Natural killer cell (primary cell): ENCODE data around the gene NAALADL2. TPM values are rescaled to one million over a fixed set of nuclear protein-coding genes. Genes with fewer than 3 reads are reported as not detected.

Source experiments
- ATAC-seq, 3 donors: fragments of 150-1000 bp in 2 of 3; fragments of 200-7000 bp in 1 of 3; cut with Tn5 transposase; 1 replicate in 1 of 3; 2 replicates in 2 of 3; pipeline ENCODE4 v1.10.0; 2021; ENCODE audit warnings: mild to moderate bottlenecking in 2 of 3, moderate library complexity in 2 of 3
- DNase-seq, 2 donors: peaks; one replicate each; pipeline versions ENCODE4 v3.0.0 to v3.0.0-alpha.2; 2013 to 2021; ENCODE audit warnings: mixed read lengths in 1 of 2
- H3K27ac ChIP-seq: one replicate; pipeline ENCODE4 v1.5.1; 2013; ENCODE audit warnings: mild to moderate bottlenecking, low read length
- H3K27me3 ChIP-seq: one replicate; pipeline ENCODE4 v1.6.1; 2013; ENCODE audit warnings: low read length; ENCODE audit not compliant: control insufficient read depth, insufficient read depth
- H3K36me3 ChIP-seq: one replicate; pipeline ENCODE4 v1.6.1; 2013; ENCODE audit warnings: low read length; ENCODE audit not compliant: control insufficient read depth, insufficient read depth
- H3K4me1 ChIP-seq: one replicate; pipeline ENCODE4 v1.6.1; 2013; ENCODE audit warnings: low read length; ENCODE audit not compliant: control insufficient read depth, insufficient read depth
- H3K4me3 ChIP-seq: one replicate; pipeline ENCODE4 v1.5.1; 2013; ENCODE audit warnings: low read length
- H3K9me3 ChIP-seq: one replicate; pipeline ENCODE4 v1.6.1; 2013; ENCODE audit warnings: low read length; ENCODE audit not compliant: control insufficient read depth, insufficient read depth
- H3K27ac Mint-ChIP-seq, 2 donors: one replicate each; pipeline ENCODE4 v1.8.0; 2022; ENCODE audit warnings: mild to moderate bottlenecking in 2 of 2, mixed read lengths in 2 of 2, moderate library complexity in 1 of 2
- H3K27me3 Mint-ChIP-seq, 2 donors: one replicate each; pipeline ENCODE4 v1.8.0; 2022; ENCODE audit warnings: low read depth in 2 of 2, mixed read lengths in 2 of 2
- H3K36me3 Mint-ChIP-seq: one replicate; pipeline ENCODE4 v1.8.0; 2022; ENCODE audit warnings: mixed read lengths
- H3K4me1 Mint-ChIP-seq, 2 donors: one replicate each; pipeline ENCODE4 v1.8.0; 2022; ENCODE audit warnings: mixed read lengths in 2 of 2
- H3K4me3 Mint-ChIP-seq: one replicate; pipeline ENCODE4 v1.8.0; 2022; ENCODE audit warnings: mild to moderate bottlenecking, moderate library complexity, mixed read lengths
- H3K9me3 Mint-ChIP-seq, 2 donors: one replicate each; pipeline ENCODE4 v1.8.0; 2022; ENCODE audit warnings: mixed read lengths in 2 of 2
- CTCF ChIP-seq: fragments of 200-600 bp; IDR thresholded peaks from one replicate; pipeline ENCODE4 v1.8.0; 2022; ENCODE audit warnings: antibody characterized with exemption
- WGBS: methylation state at CpG from one replicate; pipeline ENCODE4 v1.1.7; 2013; ENCODE audit warnings: missing lambda C conversion rate; ENCODE audit not compliant: insufficient coverage; 5-methylcytosine and 5-hydroxymethylcytosine counted together
- intact Hi-C: fragments of 100-400 bp; cut with micrococcal nuclease; formaldehyde crosslinking; loops from one replicate; pipeline ENCODE4 v1.14.2; 2022
- total RNA-seq, 4 donors: library from RNA; stranded (reverse); fragments of 120-200 nt in 1 of 4; gene quantifications; one replicate each; pipeline versions ENCODE4 v1.2.3 to v1.2.4, GENCODE V29; 2013 to 2022

Gene NAALADL2
- total RNA-seq, 3 donors from 2014 or later (not counting 1 experiment from before 2014, with no cell fraction given) = not detected

- Mint-ChIP-seq H3K4me3 (no peak overlapping the region), H3K9me3 (peaks cover 6 to 17% of the 10 kb centered on the region in 2 donors), H3K27me3 (no peaks in the 10 kb centered on the region), H3K4me1 (no peaks in the 10 kb centered on the region), H3K27ac (no peak overlapping the region), H3K36me3 (peaks cover 8% of the 10 kb centered on the region)
- H3K27ac ChIP-seq = no peak overlapping the region
- 90% methylated on average over 2 of the region's 2 CpGs for WGBS
- ATAC-seq = no peak
- intact Hi-C loops = no loop called here
- H3K4me1 ChIP-seq = no peaks in the 10 kb centered on the region
- no peaks in the 10 kb centered on the region for H3K27me3 ChIP-seq
- H3K36me3 ChIP-seq = no peaks in the 10 kb centered on the region
- TF ChIP-seq CTCF = no peak
- DNase-seq = no peak
- no peak overlapping the region for H3K4me3 ChIP-seq
- no peaks in the 10 kb centered on the region for H3K9me3 ChIP-seq
Measured at GRCh38 chr3:175029828-175030227, 170.7 kb downstream of the NAALADL2 start.

- intact Hi-C loops = no loop called here
- no peak for ATAC-seq
- no peaks in the 10 kb centered on the region for H3K4me1 Mint-ChIP-seq
- WGBS = 84% methylated on average over 4 of the region's 4 CpGs
- no peak overlapping the region for H3K4me3 Mint-ChIP-seq
- no peaks in the 10 kb centered on the region for H3K36me3 ChIP-seq
- H3K4me1 ChIP-seq = no peaks in the 10 kb centered on the region
- H3K4me3 ChIP-seq = no peak overlapping the region
- peaks cover 5% of the 10 kb centered on the region for H3K9me3 ChIP-seq
- H3K36me3 Mint-ChIP-seq = peaks cover 5% of the 10 kb centered on the region
- H3K9me3 Mint-ChIP-seq = peaks cover 19 to 24% of the 10 kb centered on the region in 2 donors
- no peak for DNase-seq
- no peaks in the 10 kb centered on the region for H3K27me3 Mint-ChIP-seq
- no peaks in the 10 kb centered on the region for H3K27me3 ChIP-seq
- no peak overlapping the region for H3K27ac ChIP-seq
- H3K27ac Mint-ChIP-seq = no peak overlapping the region
- no peak for TF ChIP-seq CTCF
Measured at GRCh38 chr3:175039875-175040274, 180.7 kb downstream of the NAALADL2 start.

GRCh38 chr3:175041369-175041768 lies 182.2 kb downstream of the NAALADL2 start:
- H3K27ac Mint-ChIP-seq = no peak overlapping the region
- 57% methylated on average over 1 of the region's 2 CpGs for WGBS
- H3K4me3 ChIP-seq = no peak overlapping the region
- H3K4me3 Mint-ChIP-seq = no peak overlapping the region
- H3K4me1 Mint-ChIP-seq = no peaks in the 10 kb centered on the region
- H3K36me3 ChIP-seq = no peaks in the 10 kb centered on the region
- no peak for TF ChIP-seq CTCF
- no peaks in the 10 kb centered on the region for H3K27me3 Mint-ChIP-seq
- peaks cover 16 to 19% of the 10 kb centered on the region in 2 donors for H3K9me3 Mint-ChIP-seq
- H3K27ac ChIP-seq = no peak overlapping the region
- no peaks in the 10 kb centered on the region for H3K4me1 ChIP-seq
- peaks cover 5% of the 10 kb centered on the region for H3K36me3 Mint-ChIP-seq
- intact Hi-C loops = no loop called here
- peaks cover 6% of the 10 kb centered on the region for H3K9me3 ChIP-seq
- no peak for DNase-seq
- no peak for ATAC-seq
- H3K27me3 ChIP-seq = no peaks in the 10 kb centered on the region

- H3K36me3 ChIP-seq = no peaks in the 10 kb centered on the region
- H3K27ac ChIP-seq = no peak overlapping the region
- DNase-seq (no peak), ATAC-seq (no peak)
- H3K4me3 Mint-ChIP-seq = no peak overlapping the region
- no peaks in the 10 kb centered on the region for H3K27me3 ChIP-seq
- no peak overlapping the region for H3K4me3 ChIP-seq
- TF ChIP-seq CTCF = no peak
- no peaks in the 10 kb centered on the region for H3K4me1 ChIP-seq
- intact Hi-C loops = no loop called here
- WGBS = 97% methylated on average over 2 of the region's 4 CpGs
- no peaks in the 10 kb centered on the region for H3K4me1 Mint-ChIP-seq
- H3K9me3 ChIP-seq = peaks cover 11% of the 10 kb centered on the region
- no peaks in the 10 kb centered on the region for H3K36me3 Mint-ChIP-seq
- peaks cover 7 to 14% of the 10 kb centered on the region in 2 donors for H3K9me3 Mint-ChIP-seq
- H3K27me3 Mint-ChIP-seq = no peaks in the 10 kb centered on the region
- no peak overlapping the region for H3K27ac Mint-ChIP-seq
Measured at GRCh38 chr3:175046601-175047000, 187.5 kb downstream of the NAALADL2 start.
